Measurements from ENCODE around the gene CYTH2.

The CYTH2 gene

GRCh38 chr19:48520134-48520533 is 51.0 kb downstream of the CYTH2 start:
- Histone ChIP-seq H3K36me3 (no peaks in the 10 kb centered on the region), H3K4me3 (ENCODE audit: low read depth in 1 of 2, low read length in 1 of 2) (no peak overlapping the region), H3K27ac (no peak overlapping the region), H3K4me1 (ENCODE audit: control insufficient read depth in 1 of 2, insufficient read depth in 1 of 2, low read depth in 1 of 2, low read length in 1 of 2) (no peaks in the 10 kb centered on the region), H3K27me3 (peaks cover 6% of the 10 kb centered on the region), H3K9me3 (no peaks in the 10 kb centered on the region)
- TF ChIP-seq CTCF (IDR thresholded peaks at IDR 0.05), result no peak

- Histone ChIP-seq H3K27ac (no peak overlapping the region), H3K4me3 (ENCODE audit: low read depth in 1 of 2, low read length in 1 of 2) (no peak overlapping the region), H3K9me3 (peaks cover 6% of the 10 kb centered on the region), H3K27me3 (no peaks in the 10 kb centered on the region), H3K36me3 (no peaks in the 10 kb centered on the region), H3K4me1 (ENCODE audit: control insufficient read depth in 1 of 2, insufficient read depth in 1 of 2, low read depth in 1 of 2, low read length in 1 of 2) (no peaks in the 10 kb centered on the region)
- no peak for TF ChIP-seq CTCF (IDR thresholded peaks at IDR 0.05)
These were observed 55.1 kb downstream of the CYTH2 start for GRCh38 chr19:48524221-48524620.

GRCh38 chr19:48524732-48525131 is 55.6 kb downstream of the CYTH2 start:
- H3K27ac ChIP-seq, result no peak overlapping the region

GRCh38 chr19:48529156-48529555 is 60.0 kb downstream of the CYTH2 start:
- Histone ChIP-seq H3K9me3 (peaks cover 6% of the 10 kb centered on the region), H3K4me1 (ENCODE audit: control insufficient read depth in 1 of 2, insufficient read depth in 1 of 2, low read depth in 1 of 2, low read length in 1 of 2) (no peaks in the 10 kb centered on the region)
- TF ChIP-seq CTCF (IDR thresholded peaks at IDR 0.05), result no peak

More at GRCh38 chr19:48524732-48525131, 55.6 kb downstream of the CYTH2 start:
- H3K4me1 ChIP-seq (ENCODE audit: control insufficient read depth in 1 of 2, insufficient read depth in 1 of 2, low read depth in 1 of 2, low read length in 1 of 2), result no peaks in the 10 kb centered on the region
- H3K27me3 ChIP-seq, result no peaks in the 10 kb centered on the region
- H3K9me3 ChIP-seq, result peaks cover 6% of the 10 kb centered on the region
- no peak for TF ChIP-seq CTCF (IDR thresholded peaks at IDR 0.05)
- H3K4me3 ChIP-seq (ENCODE audit: low read depth in 1 of 2, low read length in 1 of 2), result no peak overlapping the region
- H3K36me3 ChIP-seq, result no peaks in the 10 kb centered on the region

GRCh38 chr19:48530066-48530720 is 61.0 kb downstream of the CYTH2 start:
- Histone ChIP-seq H3K4me3 (ENCODE audit: low read depth in 1 of 2, low read length in 1 of 2) (no peak overlapping the region), H3K4me1 (ENCODE audit: control insufficient read depth in 1 of 2, insufficient read depth in 1 of 2, low read depth in 1 of 2, low read length in 1 of 2) (no peaks in the 10 kb centered on the region), H3K27ac (no peak overlapping the region), H3K9me3 (peaks cover 6% of the 10 kb centered on the region), H3K36me3 (no peaks in the 10 kb centered on the region), H3K27me3 (peaks cover 8% of the 10 kb centered on the region)
- TF ChIP-seq CTCF (IDR thresholded peaks at IDR 0.05), result no peak

More at GRCh38 chr19:48529156-48529555, 60.0 kb downstream of the CYTH2 start:
- H3K27me3 ChIP-seq, result peaks cover 8% of the 10 kb centered on the region
- no peak overlapping the region for H3K4me3 ChIP-seq (ENCODE audit: low read depth in 1 of 2, low read length in 1 of 2)
- no peak overlapping the region for H3K27ac ChIP-seq
- no peaks in the 10 kb centered on the region for H3K36me3 ChIP-seq
